HepG2 (cell line): Measurements from ENCODE around the gene CTIF. TPM values are rescaled to one million over a fixed set of nuclear protein-coding genes. Genes with fewer than 3 reads are reported as not detected.

Source experiments
- ARHGAP35 ChIP-seq: sonication (generic); formaldehyde crosslinking; IDR thresholded peaks from 2 replicates; pipeline ENCODE4 v1.9.0; 2022; ENCODE audit warnings: mild to moderate bottlenecking, inconsistent platforms, moderate library complexity, missing genetic modification reagents, borderline replicate concordance
- BCLAF1 ChIP-seq: fragments of 450-650 bp; IDR thresholded peaks from 2 replicates; pipeline ENCODE4 v1.6.1; 2017; ENCODE audit warnings: mild to moderate bottlenecking
- CBFB ChIP-seq: sonication (generic); formaldehyde crosslinking; IDR thresholded peaks from 2 replicates; pipeline ENCODE4 v1.4.0; 2020; ENCODE audit warnings: missing genetic modification reagents
- CREB1 ChIP-seq, 2 experiments: fragments of 450-650 bp in 1 of 2; IDR thresholded peaks; 2 replicates each; pipeline ENCODE4 v1.6.1; 2016 to 2017; ENCODE audit warnings: control low read depth in 1 of 2, mild to moderate bottlenecking in 1 of 2, missing compliant biosample characterization in 1 of 2, missing genetic modification characterization in 1 of 2
- ELF1 ChIP-seq: sonication (generic); formaldehyde crosslinking; IDR thresholded peaks from 2 replicates; pipeline ENCODE4 v1.4.0; 2020; ENCODE audit warnings: missing genetic modification reagents
- HINFP ChIP-seq: sonication (generic); formaldehyde crosslinking; IDR thresholded peaks from 2 replicates; pipeline ENCODE4 v1.4.0; 2020; ENCODE audit warnings: low read depth, mild to moderate bottlenecking, missing genetic modification reagents
- MXD3 ChIP-seq: IDR thresholded peaks from 2 replicates; pipeline ENCODE4 v1.6.1; 2016; ENCODE audit warnings: mild to moderate bottlenecking, missing biosample characterization, missing genetic modification reagents
- RARA ChIP-seq: IDR thresholded peaks from 2 replicates; pipeline ENCODE4 v1.6.1; 2016; ENCODE audit warnings: missing genetic modification reagents, missing compliant biosample characterization
- SKIL ChIP-seq: sonication (generic); formaldehyde crosslinking; IDR thresholded peaks from 2 replicates; pipeline ENCODE4 v1.8.0; 2022; ENCODE audit warnings: missing genetic modification reagents, mild to moderate bottlenecking, moderate library complexity, borderline replicate concordance
- SMAD9 ChIP-seq: sonication (generic); formaldehyde crosslinking; IDR thresholded peaks from 2 replicates; pipeline ENCODE4 v1.5.1; 2020; ENCODE audit warnings: mild to moderate bottlenecking, missing genetic modification reagents
- ZNF318 ChIP-seq: sonication (generic); formaldehyde crosslinking; IDR thresholded peaks from 2 replicates; pipeline ENCODE4 v1.4.0; 2020; ENCODE audit warnings: mild to moderate bottlenecking, missing genetic modification reagents
- ZNF44 ChIP-seq: sonication (generic); formaldehyde crosslinking; IDR thresholded peaks from 2 replicates; pipeline ENCODE4 v1.5.1; 2020; ENCODE audit warnings: mild to moderate bottlenecking, missing genetic modification reagents
- polyA plus RNA-seq, 8 experiments: library from polyadenylated mRNA; depleted of rRNA in 3 of 8; stranded (reverse) in 7 of 8; unstranded in 1 of 8; fragments of >200 nt; fragmentation: Illumina TruSeq in 4 of 8; extraction: Trizol in 4 of 8; gene quantifications; 2 replicates each; pipeline versions ENCODE4 v1.2.1 to v1.2.3, GENCODE V29; 2011 to 2016; ENCODE audit warnings: low read depth in 4 of 8, missing spikeins in 1 of 8, mixed read lengths in 1 of 8; ENCODE audit not compliant: insufficient read depth in 1 of 8
- total RNA-seq, 5 experiments: library from RNA; depleted of rRNA; stranded (reverse); fragments of >200 nt; fragmentation: Illumina TruSeq; extraction: Trizol; gene quantifications; 2 replicates each; pipeline ENCODE4 v1.2.3, GENCODE V29; 2016; ENCODE audit warnings: low read depth in 1 of 5

CTIF gene
- total and polyA plus RNA-seq, 2 of the 13 experiments (the other 11 are each of a cell fraction or from before 2014, with no cell fraction given), result 18.2 to 28.0 TPM

- TF ChIP-seq BCLAF1 (no peak), ZNF44 (CRISPR knock-in tag) (no peak), SMAD9 (no peak), ELF1 (CRISPR knock-in tag) (peak; percentile 53), MXD3 (CRISPR knock-in tag) (peak; percentile 67; the same call in 1 of the 2 replicates), RARA (peak; percentile 46), ARHGAP35 (CRISPR knock-in tag) (no peak), CREB1 (IDR thresholded peaks at IDR 0.05) (peak; percentile 62), CREB1 (CRISPR knock-in tag; IDR thresholded peaks at IDR 0.05) (peak; percentile 84), HINFP (CRISPR knock-in tag) (no peak), ZNF318 (CRISPR knock-in tag) (no peak), SKIL (no peak), CBFB (CRISPR knock-in tag) (no peak)
Observed at GRCh38 chr18:48538531-48539405, at the start of gene CTIF (continued).
